HG03521 (cell line): ENCODE measurements around the gene TAMM41.
"Not testable (repeated sequence)": the region's sequence is repeated elsewhere in the genome, so short reads cannot be mapped to it uniquely, and the experiment has no call there.

ENCODE experiments used
- ATAC-seq: cut with Tn5 transposase; IDR thresholded peaks from one replicate; pipeline ENCODE4 v1.9.1; 2021; ENCODE audit warnings: mild to moderate bottlenecking, moderate library complexity; ENCODE audit not compliant: unreplicated experiment

TAMM41 gene

DNA sequence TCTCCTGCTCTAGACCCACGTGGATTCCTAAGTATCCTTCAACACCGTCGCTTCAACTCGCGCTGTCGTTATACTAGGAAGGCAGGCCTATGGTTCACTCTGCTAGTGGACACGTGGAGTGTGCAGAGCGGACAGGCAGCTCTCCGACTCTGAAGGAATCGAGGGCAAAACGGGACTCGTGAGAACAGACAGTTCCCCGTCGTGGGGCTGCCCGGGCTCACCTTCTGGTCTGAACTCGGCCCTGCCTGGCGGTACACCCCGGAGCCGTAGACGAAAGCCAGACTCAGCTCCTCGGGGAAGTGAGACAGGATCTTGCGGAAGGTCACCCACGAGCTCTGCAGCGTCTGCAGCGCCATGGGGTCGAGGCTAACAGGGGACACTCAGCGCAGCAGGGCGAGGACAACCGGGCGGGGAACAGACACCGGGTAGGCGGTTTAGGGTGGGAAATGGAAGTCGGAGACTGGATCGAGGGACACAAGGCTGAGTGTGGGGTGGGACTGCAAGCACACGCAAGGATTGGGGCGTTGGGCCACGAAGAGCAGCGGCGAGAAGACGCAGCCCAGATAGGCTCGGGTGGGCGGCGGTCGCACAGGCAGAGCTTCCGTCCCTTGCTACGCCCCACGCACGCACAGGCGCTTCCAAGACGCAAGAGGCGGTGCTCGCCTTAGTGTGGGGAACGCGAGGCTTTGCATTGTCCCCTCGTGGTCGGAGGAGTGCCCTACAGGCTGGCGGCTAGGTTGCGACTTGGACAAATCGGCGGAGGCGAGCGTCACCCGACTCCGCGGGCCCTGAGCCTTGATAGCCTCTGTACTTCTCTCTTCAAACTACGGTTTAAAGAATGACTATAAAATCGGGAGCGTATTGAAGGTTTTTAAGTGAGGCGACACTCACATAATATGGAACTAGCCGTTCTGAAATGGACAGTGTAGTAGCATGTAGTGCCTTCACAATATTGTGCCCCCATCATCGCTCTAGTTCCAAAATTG is at the start of gene TAMM41:
TSS of gene TAMM41 (minus strand) at position 605 of the 986 bp plus-strand sequence. CDS start at position 356, 249 bp downstream.
- peak; percentile 100 for ATAC-seq

- ATAC-seq, result no peak
These were observed 32.2 kb upstream of the TAMM41 start for GRCh38 chr3:11878837-11879236.

- ATAC-seq, result not testable (repeated sequence)
These were observed 28.0 kb upstream of the TAMM41 start for GRCh38 chr3:11874707-11875106.

DNA sequence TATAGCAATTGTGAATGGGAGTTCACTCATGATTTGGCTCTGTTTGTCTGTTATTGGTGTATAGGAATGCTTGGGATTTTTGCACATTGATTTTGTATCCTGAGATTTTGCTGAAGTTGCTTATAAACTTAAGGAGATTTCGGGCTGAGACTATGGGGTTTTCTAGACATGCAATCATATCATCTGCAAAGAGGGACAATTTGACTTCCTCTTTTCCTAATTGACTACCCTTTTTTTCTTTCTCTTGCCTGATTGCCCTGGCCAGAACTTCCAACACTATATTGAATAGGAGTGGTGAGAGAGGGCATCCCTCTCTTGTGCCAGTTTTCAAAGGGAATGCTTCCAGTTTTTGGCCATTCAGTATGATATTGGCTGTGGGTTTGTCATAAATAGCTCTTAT is 17.1 kb upstream of the TAMM41 start:
- not testable (repeated sequence) for ATAC-seq

DNA sequence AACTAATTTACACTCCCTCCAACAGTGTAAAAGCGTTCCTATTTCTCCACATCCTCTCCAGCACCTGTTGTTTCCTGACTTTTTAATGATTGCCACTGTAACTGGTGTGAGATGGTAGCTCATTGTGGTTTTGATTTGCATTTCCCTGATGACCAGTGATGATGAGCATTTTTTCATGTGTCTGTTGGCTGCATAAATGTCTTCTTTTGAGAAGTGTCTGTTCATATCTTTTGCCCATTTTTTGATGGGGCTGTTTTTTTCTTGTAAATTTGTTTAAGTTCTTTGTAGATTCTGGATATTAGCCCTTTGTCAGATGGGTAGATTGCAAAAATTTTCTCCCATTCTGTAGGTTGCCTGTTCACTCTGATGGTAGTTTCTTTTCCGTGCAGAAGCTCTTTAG is 15.9 kb upstream of the TAMM41 start:
- ATAC-seq, result not testable (repeated sequence)

DNA sequence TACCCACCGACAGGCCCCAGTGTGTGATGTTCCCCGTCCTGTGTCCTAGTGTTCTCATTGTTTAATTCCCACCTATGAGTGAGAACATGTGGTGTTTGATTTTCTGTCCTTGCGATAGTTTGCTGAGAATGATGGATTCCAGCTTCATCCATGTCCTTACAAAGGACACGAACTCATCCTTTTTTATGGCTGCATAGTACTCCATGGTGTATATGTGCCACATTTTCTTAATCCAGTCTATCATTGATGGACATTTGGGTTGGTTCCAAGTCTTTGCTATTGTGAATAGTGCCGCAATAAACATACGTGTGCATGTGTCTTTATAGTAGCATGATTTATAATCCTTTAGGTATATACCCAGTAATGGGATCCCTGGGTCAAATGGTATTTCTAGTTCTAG is 15.5 kb upstream of the TAMM41 start:
- ATAC-seq, result not testable (repeated sequence)

DNA sequence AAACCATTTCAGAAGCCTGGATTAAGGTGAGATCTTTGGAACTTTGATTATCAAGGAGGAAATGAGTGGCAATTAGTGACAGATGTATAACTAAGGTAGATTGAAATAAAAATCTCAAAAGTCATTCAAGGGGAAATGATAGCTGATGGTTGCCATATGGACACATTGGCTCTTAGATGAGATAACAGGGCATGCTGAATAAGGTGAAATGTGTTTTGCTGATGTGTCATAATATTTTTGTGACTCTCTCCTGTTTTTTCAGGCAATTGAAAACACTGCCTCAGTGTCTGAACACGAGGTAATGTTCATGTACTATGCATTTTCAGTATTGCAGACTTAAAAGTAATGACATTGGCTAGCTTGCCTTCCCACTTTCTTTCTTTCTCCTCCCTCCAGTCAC is 13.5 kb upstream of the TAMM41 start:
- ATAC-seq, result not testable (repeated sequence)

- ATAC-seq, result no peak
These were observed 6.8 kb upstream of the TAMM41 start for GRCh38 chr3:11853450-11853849.

- ATAC-seq, result no peak
These were observed 3.3 kb upstream of the TAMM41 start for GRCh38 chr3:11850003-11850402.

- no peak for ATAC-seq
These were observed 922 bp upstream of the TAMM41 start for GRCh38 chr3:11847607-11848006.

- no peak for ATAC-seq
These were observed 1.0 kb downstream of the TAMM41 start for GRCh38 chr3:11845651-11846050.

DNA sequence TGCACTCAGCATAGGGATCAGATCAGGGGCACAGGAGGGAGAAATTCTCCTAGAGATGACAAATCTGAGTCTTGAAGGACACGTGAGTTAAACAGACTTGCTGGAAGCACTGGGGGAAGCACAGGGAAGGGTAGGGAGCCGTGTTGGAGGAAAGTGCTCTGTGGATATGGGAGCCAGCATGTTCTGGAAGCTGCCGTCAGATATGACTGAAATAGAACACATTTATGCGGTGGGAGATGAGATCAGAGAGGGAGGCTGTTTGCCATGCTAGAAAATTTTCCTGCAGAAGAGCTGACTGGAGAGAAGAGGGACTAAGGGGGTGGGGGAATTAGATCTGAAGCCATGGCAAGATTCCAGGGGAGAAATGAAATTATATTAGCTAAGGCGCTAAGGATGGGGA is 1.8 kb downstream of the TAMM41 start:
- no peak for ATAC-seq

DNA sequence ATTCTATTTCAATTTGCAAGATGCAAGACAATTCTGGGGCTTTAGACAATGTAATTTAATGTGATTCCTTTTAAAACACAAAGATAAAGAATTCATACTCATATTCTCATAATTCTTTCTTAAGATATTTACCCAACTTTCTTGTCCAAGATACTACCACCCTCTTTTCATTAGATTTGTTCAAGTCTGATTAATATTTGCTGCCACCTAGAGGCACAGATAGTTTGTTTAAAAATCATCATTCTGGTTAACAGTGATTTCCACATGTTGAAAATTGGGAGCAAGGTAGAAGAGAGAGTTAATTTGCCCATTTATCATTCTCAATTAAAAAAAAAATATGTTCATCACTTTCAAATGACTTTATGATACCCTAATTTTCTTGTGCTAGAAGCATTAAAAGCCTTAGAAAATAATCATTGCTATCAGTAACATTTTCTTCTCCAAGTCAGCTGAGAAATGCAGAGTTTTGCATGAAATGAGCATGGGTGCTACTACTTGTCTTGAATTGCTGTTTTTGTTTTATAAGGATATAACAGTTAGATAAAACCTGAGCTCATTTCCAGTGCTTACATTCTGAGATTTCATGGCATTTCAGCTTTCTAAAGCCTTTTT is 11.6 kb downstream of the TAMM41 start:
- no peak for ATAC-seq

DNA sequence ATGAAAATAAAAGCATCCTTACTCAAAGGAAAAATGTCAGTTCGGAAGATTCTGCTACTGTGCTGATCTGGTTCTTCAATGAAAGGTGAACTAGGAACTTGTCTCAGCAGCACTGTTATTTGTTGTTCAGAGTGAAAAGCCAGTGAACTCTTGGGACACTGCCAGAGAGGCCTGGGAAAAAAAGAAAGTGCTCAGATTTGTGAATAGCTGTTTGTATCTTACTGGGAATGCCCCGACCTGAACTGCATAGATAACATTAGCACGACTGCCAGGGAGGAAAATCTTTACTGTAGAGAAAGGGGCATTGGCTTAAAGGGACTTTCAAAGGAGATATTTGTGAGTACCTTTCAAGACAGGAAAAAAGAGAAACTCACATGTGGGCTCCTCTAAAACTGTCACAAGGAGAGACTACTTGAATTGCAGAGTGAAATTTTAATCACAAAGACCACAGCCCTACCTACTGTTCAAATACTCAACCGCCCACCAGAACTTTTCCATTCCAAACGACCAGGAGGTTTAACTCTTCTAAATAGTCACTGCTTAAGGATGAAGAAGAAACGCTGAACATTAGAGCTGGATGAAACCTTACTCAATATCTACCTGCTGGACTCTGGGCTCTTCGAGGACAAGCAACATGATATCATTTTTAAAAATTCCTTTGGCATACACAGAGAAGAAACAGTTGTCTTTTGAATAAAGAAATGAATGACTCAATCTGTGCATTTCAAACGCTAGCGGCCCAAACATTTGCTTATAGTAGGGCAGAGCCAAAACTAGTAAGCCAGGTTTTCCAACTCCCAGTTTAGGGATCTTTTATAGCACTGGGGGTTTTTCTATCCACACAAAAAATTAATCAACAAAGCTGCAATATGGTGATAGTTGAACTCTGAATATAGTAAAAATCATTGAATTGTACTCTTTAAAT is 13.4 kb downstream of the TAMM41 start:
- no peak for ATAC-seq

DNA sequence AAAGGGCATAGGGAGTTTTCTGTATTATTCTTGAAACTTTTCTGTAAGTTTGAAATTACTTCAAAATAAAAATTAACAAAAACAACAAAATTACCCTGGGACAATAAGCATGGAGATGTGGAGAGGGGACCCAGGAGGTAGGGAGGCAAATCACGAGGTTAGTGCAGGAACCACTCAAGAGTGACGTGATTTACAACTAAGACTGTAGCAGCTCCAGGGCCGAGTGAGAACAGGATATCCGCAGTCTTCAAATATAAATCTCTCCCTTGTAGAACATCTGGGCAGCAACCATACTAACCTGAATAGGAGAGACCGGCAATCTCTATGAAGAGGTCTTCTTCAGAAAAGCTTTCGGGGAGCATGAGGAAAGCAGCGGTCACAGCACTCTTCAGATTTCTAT is 17.3 kb downstream of the TAMM41 start:
- no peak for ATAC-seq

- ATAC-seq, result no peak
These were observed 19.9 kb downstream of the TAMM41 start for GRCh38 chr3:11826628-11827265.

DNA sequence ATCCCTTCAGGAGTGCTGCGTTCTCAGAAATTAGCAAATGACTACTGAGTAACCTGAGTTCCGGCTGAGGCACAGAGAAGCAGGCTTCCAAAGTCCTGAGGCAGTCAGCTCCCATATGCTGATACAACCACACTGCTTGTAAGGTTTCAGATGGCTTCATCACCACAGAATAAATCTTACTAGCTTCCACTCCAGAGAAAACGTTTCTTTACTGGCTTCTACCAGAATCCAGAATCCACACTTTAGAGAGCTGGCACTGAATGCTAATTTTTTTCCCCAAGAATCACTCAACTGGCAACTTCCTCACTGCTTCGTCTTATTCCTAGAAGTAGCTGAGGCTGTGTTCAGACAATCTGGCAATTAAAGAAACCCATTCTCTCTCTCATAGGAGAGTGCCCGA is 21.4 kb downstream of the TAMM41 start:
- no peak for ATAC-seq

DNA sequence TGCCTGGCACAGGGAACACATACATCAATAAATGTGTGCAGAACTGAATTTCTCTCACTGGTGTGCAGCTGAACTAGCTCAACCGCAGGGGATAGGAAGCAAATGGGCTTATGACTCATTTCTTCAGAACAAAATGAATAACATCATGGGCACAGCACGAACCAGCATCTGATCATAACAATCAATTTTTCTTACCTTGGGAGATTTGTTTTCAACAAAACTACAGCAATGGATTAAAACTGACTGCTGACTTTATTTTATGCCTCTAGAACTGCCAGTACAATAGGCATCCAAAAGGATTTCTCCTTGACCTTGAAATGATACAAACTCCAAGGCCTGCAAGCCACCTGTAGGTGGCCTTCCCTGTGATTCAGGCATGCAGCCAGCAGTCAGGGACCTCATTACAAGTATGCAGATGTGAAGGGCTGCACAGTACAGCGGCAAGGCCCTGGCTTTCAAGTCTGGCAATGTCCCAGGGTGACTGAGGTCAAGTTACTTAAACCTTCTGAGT is 26.1 kb downstream of the TAMM41 start:
- peak; percentile 69 for ATAC-seq

- no peak for ATAC-seq
These were observed 27.5 kb downstream of the TAMM41 start for GRCh38 chr3:11819146-11819689.

DNA sequence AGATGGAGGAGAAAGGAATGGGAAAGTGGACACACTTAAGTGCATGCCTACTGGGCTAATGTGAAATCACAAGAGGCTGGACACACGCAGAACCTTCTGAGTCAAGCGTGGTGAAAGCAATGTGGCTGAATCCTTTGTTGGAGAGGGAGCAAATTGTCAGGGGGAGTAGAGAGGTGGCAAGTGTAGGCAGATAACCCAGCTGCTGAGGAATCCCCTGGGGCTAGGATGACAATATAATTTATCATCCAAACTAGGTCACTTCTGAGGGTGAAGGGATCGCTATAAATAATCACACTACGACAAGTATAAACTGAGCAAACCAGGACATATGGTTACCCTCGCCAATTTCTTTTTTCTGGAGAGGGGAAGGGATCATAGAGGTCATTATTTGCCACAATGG is 28.7 kb downstream of the TAMM41 start:
- no peak for ATAC-seq
